ENCODE measurements around the gene CLIP1. TPM values are rescaled to one million over a fixed set of nuclear protein-coding genes. Genes with fewer than 3 reads are reported as not detected.

CLIP1 gene
- total and polyA plus RNA-seq, 2 of the 13 experiments (the other 11 are each of a cell fraction or from before 2014, with no cell fraction given) = 28.9 to 43.7 TPM

- TF ChIP-seq ZFX (CRISPR knock-in tag; IDR thresholded peaks at IDR 0.05; ENCODE audit: low read depth) = peak; percentile 71
- 0 out of 2 replicates have a peak, but pooled peaks have one; percentile 15 for TF ChIP-seq ZNF784 (CRISPR knock-in tag; IDR thresholded peaks at IDR 0.05; ENCODE audit: borderline replicate concordance)
- TF ChIP-seq, protein P1, sequence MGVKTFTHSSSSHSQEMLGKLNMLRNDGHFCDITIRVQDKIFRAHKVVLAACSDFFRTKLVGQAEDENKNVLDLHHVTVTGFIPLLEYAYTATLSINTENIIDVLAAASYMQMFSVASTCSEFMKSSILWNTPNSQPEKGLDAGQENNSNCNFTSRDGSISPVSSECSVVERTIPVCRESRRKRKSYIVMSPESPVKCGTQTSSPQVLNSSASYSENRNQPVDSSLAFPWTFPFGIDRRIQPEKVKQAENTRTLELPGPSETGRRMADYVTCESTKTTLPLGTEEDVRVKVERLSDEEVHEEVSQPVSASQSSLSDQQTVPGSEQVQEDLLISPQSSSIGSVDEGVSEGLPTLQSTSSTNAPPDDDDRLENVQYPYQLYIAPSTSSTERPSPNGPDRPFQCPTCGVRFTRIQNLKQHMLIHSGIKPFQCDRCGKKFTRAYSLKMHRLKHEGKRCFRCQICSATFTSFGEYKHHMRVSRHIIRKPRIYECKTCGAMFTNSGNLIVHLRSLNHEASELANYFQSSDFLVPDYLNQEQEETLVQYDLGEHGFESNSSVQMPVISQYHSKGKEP (CRISPR knock-in tag; IDR thresholded peaks at IDR 0.05) = no peak
- TF ChIP-seq ZNF891 (CRISPR knock-in tag; IDR thresholded peaks at IDR 0.05) = no peak
- TF ChIP-seq ZNF614 (CRISPR knock-in tag; IDR thresholded peaks at IDR 0.05; ENCODE audit: borderline replicate concordance) = no peak
- TF ChIP-seq ZNF326 (CRISPR knock-in tag; IDR thresholded peaks at IDR 0.05; ENCODE audit: borderline replicate concordance) = no peak
- peak; percentile 53; the same call in 1 of the 2 replicates for TF ChIP-seq ELF4 (CRISPR knock-in tag; IDR thresholded peaks at IDR 0.05; ENCODE audit: borderline replicate concordance)
- TF ChIP-seq TSC22D2 (CRISPR knock-in tag; IDR thresholded peaks at IDR 0.05; ENCODE audit: borderline replicate concordance) = 0 out of 2 replicates have a peak, but pooled peaks have one; percentile 67
- peak; percentile 98 for TF ChIP-seq ZFYVE20 (CRISPR knock-in tag; IDR thresholded peaks at IDR 0.05; ENCODE audit: borderline replicate concordance, low read depth)
- peak; percentile 87; the same call in 1 of the 2 replicates for TF ChIP-seq NFE2L1 (CRISPR knock-in tag; IDR thresholded peaks at IDR 0.05; ENCODE audit: borderline replicate concordance)
- TF ChIP-seq CSRNP1 (CRISPR knock-in tag; IDR thresholded peaks at IDR 0.05) = peak; percentile 81; the same call in 1 of the 2 replicates
- peak; percentile 88 for TF ChIP-seq TMF1 (CRISPR knock-in tag; IDR thresholded peaks at IDR 0.05; ENCODE audit: low read depth)
- TF ChIP-seq, protein P2, sequence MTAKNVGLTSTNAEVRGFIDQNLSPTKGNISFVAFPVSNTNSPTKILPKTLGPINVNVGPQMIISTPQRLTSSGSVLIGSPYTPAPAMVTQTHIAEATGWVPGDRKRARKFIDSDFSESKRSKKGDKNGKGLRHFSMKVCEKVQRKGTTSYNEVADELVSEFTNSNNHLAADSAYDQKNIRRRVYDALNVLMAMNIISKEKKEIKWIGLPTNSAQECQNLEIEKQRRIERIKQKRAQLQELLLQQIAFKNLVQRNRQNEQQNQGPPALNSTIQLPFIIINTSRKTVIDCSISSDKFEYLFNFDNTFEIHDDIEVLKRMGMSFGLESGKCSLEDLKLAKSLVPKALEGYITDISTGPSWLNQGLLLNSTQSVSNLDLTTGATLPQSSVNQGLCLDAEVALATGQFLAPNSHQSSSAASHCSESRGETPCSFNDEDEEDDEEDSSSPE (CRISPR knock-in tag; IDR thresholded peaks at IDR 0.05) = peak; percentile 83
- TF ChIP-seq, protein P3, sequence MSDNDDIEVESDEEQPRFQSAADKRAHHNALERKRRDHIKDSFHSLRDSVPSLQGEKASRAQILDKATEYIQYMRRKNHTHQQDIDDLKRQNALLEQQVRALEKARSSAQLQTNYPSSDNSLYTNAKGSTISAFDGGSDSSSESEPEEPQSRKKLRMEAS (IDR thresholded peaks at IDR 0.05) = peak; percentile 99
- TF ChIP-seq NRL (CRISPR knock-in tag; IDR thresholded peaks at IDR 0.05; ENCODE audit: borderline replicate concordance) = peak; percentile 63; the same call in 1 of the 2 replicates
- TF ChIP-seq ZBTB21 (CRISPR knock-in tag; IDR thresholded peaks at IDR 0.05) = 0 out of 2 replicates have a peak, but pooled peaks have one; percentile 9
- peak; percentile 78; the same call in 1 of the 2 replicates for TF ChIP-seq ZNF761 (CRISPR knock-in tag; conservative IDR thresholded peaks at IDR 0.05)
- peak; percentile 94 for TF ChIP-seq ZNF530 (CRISPR knock-in tag; IDR thresholded peaks at IDR 0.05; ENCODE audit: low read depth)
- no peak; the same call in 1 of the 2 replicates for TF ChIP-seq ZNF484 (CRISPR knock-in tag; IDR thresholded peaks at IDR 0.05; ENCODE audit: borderline replicate concordance, low read depth)
- peak; percentile 75; the same call in 1 of the 2 replicates for TF ChIP-seq ZNF543 (CRISPR knock-in tag; IDR thresholded peaks at IDR 0.05)
These were observed 195.9 kb downstream of the CLIP1 start (continued) for GRCh38 chr12:122226366-122227125.
